Prostate gland (tissue), 2 donors: ENCODE results near the gene RSAD2. TPM values are rescaled to one million over a fixed set of nuclear protein-coding genes. Genes with fewer than 3 reads are reported as not detected.

Source experiments
- DNase-seq: peaks from one replicate; pipeline ENCODE4 v3.0.0-alpha.2; 2019; ENCODE audit warnings: low spot score
- H3K27ac ChIP-seq, 2 donors: fragments of 200-600 bp; sonication (generic); 2 replicates each; pipeline ENCODE4 v1.5.1; 2017 to 2019
- H3K27me3 ChIP-seq: fragments of 200-600 bp; sonication (generic); replicated peaks from 2 replicates; pipeline ENCODE4 v1.5.1; 2019; ENCODE audit not compliant: insufficient read depth
- H3K36me3 ChIP-seq, 2 donors: fragments of 200-600 bp; sonication (generic); 1 replicate in 1 of 2; 2 replicates in 1 of 2; pipeline versions ENCODE4 v1.5.1 to v1.8.1; 2017 to 2019
- H3K4me1 ChIP-seq: fragments of 200-600 bp; sonication (generic); replicated peaks from 2 replicates; pipeline ENCODE4 v1.5.1; 2019
- H3K4me3 ChIP-seq, 2 donors: fragments of 200-600 bp; sonication (generic); 2 replicates each; pipeline ENCODE4 v1.5.1; 2017 to 2019
- H3K9me3 ChIP-seq: fragments of 200-600 bp; sonication (generic); 2 replicates; pipeline ENCODE4 v1.5.1; 2017
- CTCF ChIP-seq, 4 experiments: fragments of 200-600 bp in 2 of 4; fragments of 450-650 bp in 2 of 4; sonication (generic) in 2 of 4; IDR thresholded peaks; 1 replicate in 3 of 4; 2 replicates in 1 of 4; pipeline ENCODE4 v1.5.1; 2016 to 2019; ENCODE audit warnings: antibody characterized with exemption in 4 of 4, mild to moderate bottlenecking in 2 of 4, moderate library complexity in 2 of 4
- POLR2A ChIP-seq: fragments of 450-650 bp; IDR thresholded peaks from one replicate; pipeline ENCODE4 v1.6.1; 2016; ENCODE audit warnings: antibody characterized with exemption, mild to moderate bottlenecking
- POLR2AphosphoS5 ChIP-seq: sonication (generic); formaldehyde crosslinking; IDR thresholded peaks from one replicate; pipeline ENCODE4 v1.6.1; 2017; ENCODE audit warnings: antibody characterized with exemption
- WGBS: methylation state at CpG from one replicate; pipeline ENCODE4 v1.1.5; 2018; 5-methylcytosine and 5-hydroxymethylcytosine counted together
- intact Hi-C: fragments of 100-400 bp; cut with DNase I; formaldehyde crosslinking; loops from one replicate; pipeline ENCODE4 v1.14.2; 2022
- total RNA-seq, 2 donors: library from RNA; depleted of rRNA; stranded (reverse); fragments of >200 nt; gene quantifications; one replicate each; pipeline ENCODE4 v1.1.0, GENCODE V29; 2016

The RSAD2 gene
- total RNA-seq = 1 to 10 TPM; 3.3 to 8.3 TPM

- no peaks in the 10 kb centered on the region for H3K36me3 ChIP-seq
- H3K4me1 ChIP-seq = no peaks in the 10 kb centered on the region
- TF ChIP-seq POLR2AphosphoS5 (peak; percentile 15), CTCF (IDR thresholded peaks at IDR 0.05) (no peak), POLR2A (peak; percentile 19)
- no peak within 1 kb of the TSS for H3K27ac ChIP-seq
- 37% methylated on average over 10 of the region's 10 CpGs for WGBS
- H3K9me3 ChIP-seq = no peaks in the 10 kb centered on the region
- no peaks in the 10 kb centered on the region for H3K27me3 ChIP-seq
- intact Hi-C loops = no loop called here
- DNase-seq = peak; percentile 28
- H3K4me3 ChIP-seq = peak within 1 kb of the TSS; percentile 18 to 20
These were observed at the start of gene RSAD2 for GRCh38 chr2:6877402-6878304. Gene RSAD2, plus strand, starts transcription at chr2:6877777. Its CDS starts 24 bp downstream, at chr2:6877801.

- no peak overlapping the region for H3K4me3 ChIP-seq
- no peaks in the 10 kb centered on the region for H3K4me1 ChIP-seq
- 7% methylated on average over 2 of the region's 2 CpGs for WGBS
- no peaks in the 10 kb centered on the region for H3K9me3 ChIP-seq
- no peaks in the 10 kb centered on the region for H3K27me3 ChIP-seq
- no peak for DNase-seq
- intact Hi-C loops = no loop called here
- TF ChIP-seq POLR2A (no peak), CTCF (IDR thresholded peaks at IDR 0.05) (peak in 3 of 4 experiments; percentile 35 to 53 (median 46))
- H3K27ac ChIP-seq = no peak overlapping the region
- H3K36me3 ChIP-seq = no peaks in the 10 kb centered on the region
These were observed 49.3 kb upstream of the RSAD2 start for GRCh38 chr2:6828299-6828584.

- Histone ChIP-seq H3K27ac (no peak overlapping the region), H3K4me1 (no peaks in the 10 kb centered on the region), H3K4me3 (no peak overlapping the region), H3K9me3 (no peaks in the 10 kb centered on the region), H3K36me3 (no peaks in the 10 kb centered on the region), H3K27me3 (no peaks in the 10 kb centered on the region)
- TF ChIP-seq CTCF (IDR thresholded peaks at IDR 0.05) (no peak), POLR2A (no peak), POLR2AphosphoS5 (no peak)
- 66% methylated on average over 1 of the region's 1 CpG for WGBS
- DNase-seq = no peak
- intact Hi-C loops = no loop called here
These were observed 46.3 kb upstream of the RSAD2 start for GRCh38 chr2:6831229-6831628.

- H3K27ac ChIP-seq = no peak overlapping the region
- intact Hi-C loops = no loop called here
- H3K36me3 ChIP-seq = no peaks in the 10 kb centered on the region
- WGBS = 74% methylated on average over 2 of the region's 2 CpGs
- H3K4me3 ChIP-seq = no peak overlapping the region
- H3K4me1 ChIP-seq = no peaks in the 10 kb centered on the region
- H3K9me3 ChIP-seq = no peaks in the 10 kb centered on the region
- TF ChIP-seq POLR2A = no peak
- H3K27me3 ChIP-seq = no peaks in the 10 kb centered on the region
- no peak for DNase-seq
These were observed 44.8 kb upstream of the RSAD2 start for GRCh38 chr2:6832596-6833299.

GRCh38 chr2:6833300-6833604 lies 44.3 kb upstream of the RSAD2 start:
- Histone ChIP-seq H3K4me1 (no peaks in the 10 kb centered on the region), H3K27me3 (no peaks in the 10 kb centered on the region), H3K36me3 (no peaks in the 10 kb centered on the region), H3K9me3 (no peaks in the 10 kb centered on the region), H3K4me3 (no peak overlapping the region), H3K27ac (no peak overlapping the region)
- 84% methylated on average over 2 of the region's 2 CpGs for WGBS
- no peak for TF ChIP-seq CTCF (IDR thresholded peaks at IDR 0.05)
- no peak for TF ChIP-seq POLR2AphosphoS5
- no peak for TF ChIP-seq POLR2A
- DNase-seq = no peak
- intact Hi-C loops = no loop called here
